ENCODE measurements around the gene ZNF189.

GRCh38 chr9:101359679-101360078 lies 39.0 kb upstream of the ZNF189 start:
- TF ChIP-seq CTCF (IDR thresholded peaks at IDR 0.05; ENCODE audit: insufficient read depth, low read length) (no peak), GABPA (IDR thresholded peaks at IDR 0.05; ENCODE audit: low read depth) (no peak), POLR2AphosphoS5 (IDR thresholded peaks at IDR 0.05; ENCODE audit: low read depth) (no peak), SPI1 (IDR thresholded peaks at IDR 0.05; ENCODE audit: borderline replicate concordance, low read depth) (no peak)
- TF ChIP-seq, protein P1, sequence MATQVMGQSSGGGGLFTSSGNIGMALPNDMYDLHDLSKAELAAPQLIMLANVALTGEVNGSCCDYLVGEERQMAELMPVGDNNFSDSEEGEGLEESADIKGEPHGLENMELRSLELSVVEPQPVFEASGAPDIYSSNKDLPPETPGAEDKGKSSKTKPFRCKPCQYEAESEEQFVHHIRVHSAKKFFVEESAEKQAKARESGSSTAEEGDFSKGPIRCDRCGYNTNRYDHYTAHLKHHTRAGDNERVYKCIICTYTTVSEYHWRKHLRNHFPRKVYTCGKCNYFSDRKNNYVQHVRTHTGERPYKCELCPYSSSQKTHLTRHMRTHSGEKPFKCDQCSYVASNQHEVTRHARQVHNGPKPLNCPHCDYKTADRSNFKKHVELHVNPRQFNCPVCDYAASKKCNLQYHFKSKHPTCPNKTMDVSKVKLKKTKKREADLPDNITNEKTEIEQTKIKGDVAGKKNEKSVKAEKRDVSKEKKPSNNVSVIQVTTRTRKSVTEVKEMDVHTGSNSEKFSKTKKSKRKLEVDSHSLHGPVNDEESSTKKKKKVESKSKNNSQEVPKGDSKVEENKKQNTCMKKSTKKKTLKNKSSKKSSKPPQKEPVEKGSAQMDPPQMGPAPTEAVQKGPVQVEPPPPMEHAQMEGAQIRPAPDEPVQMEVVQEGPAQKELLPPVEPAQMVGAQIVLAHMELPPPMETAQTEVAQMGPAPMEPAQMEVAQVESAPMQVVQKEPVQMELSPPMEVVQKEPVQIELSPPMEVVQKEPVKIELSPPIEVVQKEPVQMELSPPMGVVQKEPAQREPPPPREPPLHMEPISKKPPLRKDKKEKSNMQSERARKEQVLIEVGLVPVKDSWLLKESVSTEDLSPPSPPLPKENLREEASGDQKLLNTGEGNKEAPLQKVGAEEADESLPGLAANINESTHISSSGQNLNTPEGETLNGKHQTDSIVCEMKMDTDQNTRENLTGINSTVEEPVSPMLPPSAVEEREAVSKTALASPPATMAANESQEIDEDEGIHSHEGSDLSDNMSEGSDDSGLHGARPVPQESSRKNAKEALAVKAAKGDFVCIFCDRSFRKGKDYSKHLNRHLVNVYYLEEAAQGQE (IDR thresholded peaks at IDR 0.05; ENCODE audit: insufficient replicate concordance, low read depth): no peak
